HT-29 (cell line): Measurements from ENCODE around the gene SND1. TPM values are rescaled to one million over a fixed set of nuclear protein-coding genes. Genes with fewer than 3 reads are reported as not detected.

Experiments used
- DNase-seq: peaks from one replicate; pipeline ENCODE4 v3.0.0-alpha.2; 2015; ENCODE audit warnings: low spot score
- total RNA-seq: library from RNA; depleted of rRNA; stranded (reverse); fragments of >200 nt; shearing (Covaris generic); gene quantifications from 2 replicates; pipeline ENCODE4 v1.2.3, GENCODE V29; 2014

The SND1 gene
- total RNA-seq, 1 experiment from 2014 or later = 178 TPM

DNA sequence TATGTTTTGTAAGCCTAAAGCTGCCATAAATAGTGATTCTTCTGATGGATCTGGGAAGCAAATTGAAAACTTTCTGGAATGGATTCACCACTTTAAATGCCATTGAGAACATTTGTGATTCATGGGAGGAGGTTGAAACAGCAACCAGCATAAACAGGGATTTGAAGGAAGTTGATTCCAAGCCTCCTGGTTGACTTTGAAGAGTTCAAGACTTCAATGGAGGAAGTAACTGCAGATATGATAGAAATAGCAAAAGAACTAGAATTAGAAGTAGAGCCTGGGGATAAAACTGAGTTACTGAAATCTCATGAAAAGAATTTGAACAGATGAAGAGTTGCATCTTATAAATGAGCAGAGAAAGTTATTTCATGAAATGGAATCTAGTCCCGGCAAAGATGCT is 280.1 kb downstream of the SND1 start:
- DNase-seq = no peak

DNA sequence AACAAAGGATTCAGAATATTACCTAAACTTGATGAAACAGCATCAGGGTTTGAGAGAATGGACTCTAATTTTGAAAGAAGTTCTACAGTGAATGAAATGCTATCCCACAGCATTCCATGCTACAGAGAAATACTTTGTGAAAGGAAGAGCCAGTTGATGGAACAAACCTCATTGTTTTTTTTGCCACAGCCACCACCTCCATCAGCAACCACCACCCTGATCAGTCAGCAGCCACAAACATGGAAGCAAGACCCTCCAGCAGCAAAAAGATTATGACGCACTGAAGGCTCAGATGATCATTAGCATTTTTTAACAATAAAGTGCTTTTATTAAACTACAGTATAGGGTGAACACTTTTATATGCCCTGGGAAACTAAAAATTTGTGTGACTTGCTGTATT is 280.5 kb downstream of the SND1 start:
- no peak for DNase-seq

- DNase-seq = no peak
Measured at GRCh38 chr7:127933146-127933545, 281.2 kb downstream of the SND1 start.

GRCh38 chr7:127934711-127935110 is 282.7 kb downstream of the SND1 start:
- DNase-seq = no peak

DNA sequence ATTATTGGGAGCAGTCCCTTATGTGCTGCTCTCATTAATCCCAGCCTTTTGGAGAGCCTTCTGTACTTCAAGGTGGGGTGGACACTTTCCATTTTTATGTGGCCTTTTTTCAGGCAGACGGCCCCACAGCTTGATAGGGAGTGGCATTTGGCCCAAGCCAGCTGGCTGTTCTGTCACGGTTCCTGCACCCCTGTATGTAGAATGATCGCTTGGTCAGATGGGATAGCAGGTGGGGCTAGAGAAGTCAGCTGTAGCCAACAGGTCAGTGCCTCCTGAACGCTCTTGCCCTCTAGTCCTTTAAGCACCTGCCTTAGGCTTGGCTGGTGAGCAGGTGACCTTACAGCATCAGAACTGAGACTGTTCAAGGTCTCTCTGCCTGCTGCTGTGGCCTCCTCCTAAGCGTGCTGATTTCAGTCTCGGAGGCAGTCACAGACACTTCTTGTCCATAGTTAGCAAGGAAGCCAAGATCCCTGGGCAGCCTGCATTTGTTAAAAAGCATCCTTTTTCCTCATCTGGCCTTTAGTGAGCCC is 283.9 kb downstream of the SND1 start:
- DNase-seq = no peak

GRCh38 chr7:127937066-127937680 is 285.2 kb downstream of the SND1 start:
- DNase-seq = no peak

DNA sequence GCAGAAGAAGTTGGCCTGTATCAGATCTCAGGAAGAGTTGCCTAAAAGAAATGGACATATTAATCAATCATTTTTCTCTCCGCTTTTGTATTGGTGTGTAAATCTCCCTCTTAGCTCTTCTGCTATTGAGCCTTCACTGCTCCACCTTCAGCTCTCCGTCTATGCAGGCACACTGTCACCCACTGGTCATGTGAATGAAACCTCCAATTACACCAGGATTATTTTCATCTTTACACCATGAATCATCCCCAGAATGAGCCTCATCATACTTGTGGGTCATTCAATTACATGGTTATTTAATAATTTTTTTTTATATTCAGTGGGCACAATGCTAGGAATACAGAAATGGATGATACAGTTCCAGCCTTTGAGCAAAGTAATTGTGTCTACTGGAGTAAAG is 286.6 kb downstream of the SND1 start:
- DNase-seq = no peak

DNA sequence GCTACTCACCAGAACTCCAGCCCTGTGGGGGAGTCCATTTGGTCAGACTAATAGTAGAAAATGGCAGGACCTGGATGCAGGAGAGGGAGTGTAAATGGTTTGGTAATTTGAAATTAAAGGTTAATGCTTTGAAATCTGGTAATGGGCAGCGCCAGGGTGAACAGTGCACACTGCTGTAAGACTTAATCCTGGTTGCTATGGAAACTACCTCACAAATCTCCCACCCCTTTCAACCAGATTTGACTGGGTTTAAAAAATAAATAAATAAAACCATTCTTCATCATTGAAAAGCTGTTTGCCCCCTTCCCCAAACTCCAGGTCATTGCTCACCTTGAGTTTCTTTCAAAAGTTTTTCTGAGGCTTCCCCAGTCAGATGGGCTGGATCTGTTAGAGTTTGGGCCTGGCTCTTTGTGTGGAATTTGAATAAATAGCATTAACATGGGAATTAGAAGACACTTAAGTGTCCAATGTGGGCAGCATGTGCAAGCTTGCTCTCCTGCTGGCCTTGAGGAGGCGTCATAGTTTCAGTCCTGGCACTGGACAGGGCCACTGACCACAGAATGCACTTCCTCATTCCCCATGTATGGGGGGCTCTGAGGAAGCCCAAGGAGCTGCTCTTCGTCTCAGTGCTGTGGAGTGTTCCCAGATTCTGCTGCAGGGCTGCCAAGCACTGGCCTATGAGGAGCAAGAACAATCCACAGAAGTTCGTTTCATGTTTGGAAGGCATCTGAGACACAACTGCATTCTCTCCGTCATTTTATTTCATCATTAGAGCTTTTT is 288.6 kb downstream of the SND1 start:
- no peak for DNase-seq

DNA sequence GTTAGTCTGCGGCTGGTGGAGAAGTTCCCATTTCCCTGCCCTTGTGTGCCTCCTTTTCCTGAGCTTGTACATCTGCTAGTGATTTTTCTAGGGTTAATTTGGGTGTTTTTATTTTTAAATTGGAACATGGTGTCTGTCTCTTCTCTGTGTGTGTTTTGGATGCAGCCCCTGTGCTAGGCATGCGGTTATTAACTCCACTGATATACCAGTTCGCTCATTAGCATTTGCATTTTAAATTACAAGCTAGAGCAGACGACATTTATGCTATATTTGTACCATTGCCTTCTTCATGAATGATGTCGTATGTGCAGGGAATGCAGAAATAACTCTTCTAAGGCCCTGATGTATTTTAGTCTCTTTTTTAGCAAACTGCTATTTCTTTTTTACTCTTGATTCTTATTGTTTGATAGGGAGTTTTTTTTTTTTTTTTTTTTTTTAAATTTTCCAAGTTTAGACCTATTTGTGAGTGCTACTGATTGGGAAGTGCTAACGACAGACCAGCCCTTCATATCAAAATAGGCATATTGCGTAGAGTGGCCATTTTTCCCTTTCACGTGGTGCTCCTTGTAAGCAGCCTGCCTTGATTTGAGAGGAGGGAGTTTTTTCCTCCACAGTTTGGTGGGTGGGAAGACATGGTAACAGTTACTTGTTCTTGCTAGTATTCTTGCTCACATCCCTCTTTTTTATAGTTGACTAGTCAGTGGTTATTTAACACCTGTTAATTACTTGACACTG is 289.6 kb downstream of the SND1 start:
- DNase-seq = no peak

- DNase-seq = no peak
Measured at GRCh38 chr7:127943541-127944521, 291.8 kb downstream of the SND1 start.

DNA sequence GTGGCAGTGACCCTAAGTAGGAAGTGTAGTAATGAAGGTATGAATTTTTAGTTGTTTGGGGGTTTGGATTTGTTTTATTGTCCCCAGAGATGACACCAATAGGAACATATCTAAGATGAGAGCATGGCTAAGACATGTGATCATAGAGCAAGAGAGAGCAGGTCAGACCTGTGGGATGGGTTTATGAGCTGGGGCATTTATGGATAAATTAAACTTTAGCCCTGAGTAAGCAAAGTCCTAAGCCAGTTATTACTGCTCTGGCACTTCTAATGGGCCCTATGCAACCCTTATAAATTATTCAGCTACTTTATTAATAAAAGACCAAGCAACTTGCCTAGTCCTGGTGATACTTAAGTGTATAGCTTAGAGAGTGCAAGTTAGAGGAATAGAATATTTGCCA is 294.1 kb downstream of the SND1 start:
- peak; percentile 10 for DNase-seq

DNA sequence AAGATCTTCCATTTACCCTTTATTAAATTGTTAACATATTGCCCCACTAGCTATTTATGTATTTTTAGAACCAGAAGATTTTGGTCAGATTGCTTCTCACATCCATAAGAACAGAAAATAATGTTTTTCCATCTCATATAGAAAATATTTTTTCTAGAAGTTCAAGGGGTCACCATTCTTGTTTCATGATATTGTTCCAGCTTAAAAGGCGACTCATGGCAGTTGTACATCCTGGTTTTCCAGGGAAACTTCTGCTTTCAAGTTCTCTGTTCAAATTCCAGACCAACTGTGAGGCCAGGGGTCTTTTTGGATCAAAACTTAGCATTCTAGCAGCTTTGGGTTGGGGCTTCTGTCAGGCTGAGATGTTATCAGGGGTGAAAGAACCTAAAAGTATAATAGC is 294.9 kb downstream of the SND1 start:
- no peak for DNase-seq

DNA sequence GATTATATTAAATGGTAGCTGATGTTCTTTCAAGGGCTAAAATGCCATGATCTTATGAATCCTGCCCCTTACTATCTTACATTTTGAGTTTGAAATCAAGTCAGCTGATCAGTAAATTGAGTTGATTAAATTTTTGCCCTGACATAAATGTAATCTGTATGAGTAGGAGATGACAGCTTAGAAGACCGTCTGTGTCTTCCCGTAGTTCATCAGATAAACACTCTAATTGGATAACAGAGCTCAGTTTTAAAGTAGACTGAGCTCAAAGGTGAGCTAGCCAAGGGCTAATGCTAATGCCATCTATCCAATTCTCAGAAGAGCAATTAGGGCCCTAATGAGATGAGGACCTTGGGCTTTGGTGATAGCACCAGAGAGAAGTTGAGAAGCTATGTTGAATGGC is 296.3 kb downstream of the SND1 start:
- no peak for DNase-seq

GRCh38 chr7:127948930-127949329 is 296.9 kb downstream of the SND1 start:
- no peak for DNase-seq

DNA sequence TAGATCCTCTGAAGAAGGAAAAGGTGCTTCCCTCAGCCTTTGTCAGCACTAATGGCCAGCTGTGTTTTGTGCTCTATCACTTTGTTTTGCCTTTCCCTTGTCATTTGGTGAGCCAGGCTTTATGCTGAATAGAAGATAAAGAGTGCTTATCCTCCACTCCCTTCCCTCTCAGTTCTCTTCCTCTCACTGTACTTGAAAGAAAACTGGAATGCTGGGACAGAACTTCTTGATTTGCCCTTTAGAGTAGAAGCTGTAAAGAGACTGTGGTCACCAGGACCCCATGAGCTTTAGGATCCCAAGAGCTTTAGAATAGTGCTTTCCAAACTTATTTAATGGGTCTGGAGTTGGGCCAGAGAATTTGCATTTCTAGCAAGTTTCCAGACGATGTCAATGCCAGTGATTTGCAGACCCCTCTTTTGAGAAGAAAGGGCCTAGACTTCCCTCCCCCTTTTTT is 297.8 kb downstream of the SND1 start:
- DNase-seq = no peak

DNA sequence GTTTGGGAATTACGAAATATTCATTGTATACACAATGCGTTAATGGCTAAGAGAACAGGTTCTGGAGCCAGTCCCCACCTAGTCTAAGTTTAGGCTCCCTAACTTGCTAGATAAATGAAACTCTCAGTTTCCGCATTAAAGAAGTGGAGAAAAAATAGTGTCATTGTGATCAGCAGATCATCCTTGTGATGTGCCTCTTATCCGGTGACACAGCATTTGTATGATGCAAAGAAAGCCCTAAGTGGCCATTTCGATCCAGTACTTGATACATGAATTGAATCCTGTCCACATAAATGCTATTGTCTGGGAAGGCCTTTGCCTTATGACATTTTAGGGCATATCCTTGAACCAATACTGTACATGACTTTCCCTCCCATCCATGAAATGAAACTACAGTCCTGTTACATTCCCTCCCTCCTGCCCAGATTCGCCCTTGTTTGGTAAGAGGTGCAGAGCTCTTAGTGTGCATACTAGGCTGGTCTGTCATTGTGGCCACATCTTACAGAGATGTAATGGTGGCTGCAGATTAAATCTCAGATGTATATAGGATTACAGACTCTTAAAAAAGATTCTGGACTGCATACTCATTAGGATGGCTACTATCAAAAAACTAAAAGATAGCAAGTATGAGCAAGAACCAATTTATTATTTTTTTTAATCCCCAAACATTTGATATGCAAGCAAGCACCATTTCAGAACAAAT is 298.4 kb downstream of the SND1 start:
- no peak for DNase-seq

DNA sequence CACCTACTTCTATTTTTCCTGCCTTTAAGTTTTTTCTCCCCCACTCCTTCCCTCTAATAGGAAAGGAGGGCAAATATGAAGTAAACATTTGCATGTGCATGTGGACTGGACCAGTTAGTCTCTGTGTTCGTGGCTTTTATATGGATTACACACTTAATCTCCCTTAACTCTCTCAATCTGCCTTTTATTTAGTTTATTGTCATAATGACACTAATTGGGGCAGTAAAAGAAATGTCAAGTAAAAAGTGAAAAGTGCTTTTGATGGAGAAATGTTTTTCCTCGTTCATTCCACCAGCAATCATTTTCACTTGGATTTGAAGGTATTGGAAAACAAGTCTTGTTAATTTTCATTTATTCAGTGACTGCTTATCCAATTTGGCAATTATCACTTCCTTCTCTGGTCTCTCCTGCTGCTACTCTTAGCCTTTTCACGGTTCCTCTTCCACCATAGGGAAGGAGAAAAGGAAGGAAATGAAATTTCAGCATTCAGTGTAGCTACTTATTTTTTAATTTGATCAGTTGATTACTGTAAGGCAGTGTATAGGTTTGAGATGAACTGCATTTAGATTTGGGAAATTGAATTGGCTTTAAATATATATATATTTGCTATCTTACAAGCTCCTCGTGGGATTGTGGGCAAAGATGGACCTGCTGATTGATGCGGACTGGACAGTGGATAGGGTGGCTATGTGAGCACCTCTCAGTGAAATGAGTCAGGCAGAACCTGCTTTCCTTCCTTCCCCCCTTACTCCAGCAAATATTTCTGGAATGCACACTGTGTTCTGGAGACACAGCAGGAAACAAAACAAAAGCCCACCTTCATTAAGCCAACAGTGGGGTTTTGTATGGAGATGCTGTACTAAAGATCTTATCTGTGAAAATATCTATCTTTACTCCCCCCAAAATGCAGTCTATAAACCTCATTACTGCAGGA is 301.7 kb downstream of the SND1 start:
- no peak for DNase-seq

DNA sequence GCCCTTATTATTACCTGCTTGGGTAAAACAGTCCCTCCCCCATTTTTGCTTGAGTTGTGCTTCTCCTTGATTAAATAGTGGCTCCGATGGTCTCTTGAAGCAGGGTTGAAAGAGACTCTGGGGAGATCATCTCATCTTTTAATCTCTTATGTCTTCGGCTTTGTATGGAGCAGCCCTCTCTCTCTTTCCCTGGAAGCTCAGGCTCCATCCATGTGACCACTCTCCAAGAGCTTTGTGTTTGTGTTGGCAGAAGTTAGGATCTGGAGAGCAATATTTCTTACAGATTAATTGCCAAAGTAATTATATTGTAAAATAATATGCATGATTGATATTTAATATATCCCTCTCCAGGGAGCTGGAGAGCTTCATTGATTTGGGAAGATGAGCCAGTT is 302.4 kb downstream of the SND1 start:
- no peak for DNase-seq

GRCh38 chr7:127955051-127955531 is 303.1 kb downstream of the SND1 start:
- DNase-seq = no peak
